Esophagus muscularis mucosa (tissue), 3 donors: Measurements from ENCODE around the gene CEP131.

Source experiments
- CTCF ChIP-seq, 3 experiments: fragments of 200-600 bp in 2 of 3; fragments of 450-650 bp in 1 of 3; sonication (generic) in 2 of 3; IDR thresholded peaks; one replicate each; pipeline ENCODE4 v1.5.1; 2017 to 2019; ENCODE audit warnings: antibody characterized with exemption in 3 of 3, mild to moderate bottlenecking in 2 of 3, moderate library complexity in 1 of 3
- POLR2A ChIP-seq: fragments of 450-650 bp; IDR thresholded peaks from one replicate; pipeline ENCODE4 v1.6.1; 2017; ENCODE audit warnings: antibody characterized with exemption, moderate library complexity, mild to moderate bottlenecking, low read depth
- POLR2AphosphoS5 ChIP-seq, 2 donors: sonication (generic); formaldehyde crosslinking; IDR thresholded peaks; one replicate each; pipeline ENCODE4 v1.6.1; 2017; ENCODE audit warnings: antibody characterized with exemption in 2 of 2

DNA sequence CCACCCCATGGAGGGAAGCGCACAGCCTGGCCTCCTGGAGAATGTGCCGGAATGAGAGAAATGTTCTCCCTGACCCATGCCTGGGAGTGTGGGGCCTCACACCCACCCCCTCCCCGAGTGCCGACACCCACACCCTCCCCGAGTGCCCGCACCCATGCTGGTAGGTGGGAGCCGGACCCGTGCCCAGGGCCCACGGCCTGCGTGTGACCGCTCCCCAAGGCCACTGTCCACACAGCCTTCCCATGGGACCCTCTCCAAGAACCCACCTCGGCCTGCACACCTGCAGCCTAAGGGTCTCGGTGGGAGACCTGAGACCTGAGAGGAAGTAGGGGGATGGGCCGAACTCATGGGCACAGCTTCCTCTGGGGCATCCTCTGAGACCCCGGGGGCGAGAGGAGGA, 60.8 kb downstream of the CEP131 start:
- TF ChIP-seq POLR2A (no peak), CTCF (IDR thresholded peaks at IDR 0.05) (no peak), POLR2AphosphoS5 (IDR thresholded peaks at IDR 0.05) (no peak)
